Right cardiac atrium (tissue), 5 donors: ENCODE data around the gene CFAP47. TPM values are rescaled to one million over a fixed set of nuclear protein-coding genes. Genes with fewer than 3 reads are reported as not detected.
"Not testable (repeated sequence)": the region's sequence is repeated elsewhere in the genome, so short reads cannot be mapped to it uniquely, and the experiment has no call there.

Experiments used
- ATAC-seq, 2 donors: fragments of 200-7000 bp; cut with Tn5 transposase; one replicate each; pipeline versions ENCODE4 v1.8.0 to v1.9.1; 2020; ENCODE audit warnings: moderate library complexity in 2 of 2, mild to moderate bottlenecking in 1 of 2
- DNase-seq, 3 donors: peaks; one replicate each; pipeline ENCODE4 v3.0.0-alpha.2; 2020
- H3K27ac ChIP-seq: one replicate; pipeline ENCODE4 v1.5.1; 2013; ENCODE audit warnings: mild to moderate bottlenecking, low read length, control low read depth, moderate library complexity
- H3K27me3 ChIP-seq: one replicate; pipeline ENCODE4 v1.6.1; 2013; ENCODE audit not compliant: control insufficient read depth, insufficient read depth
- H3K4me1 ChIP-seq: one replicate; pipeline ENCODE4 v1.6.1; 2013; ENCODE audit warnings: low read length; ENCODE audit not compliant: control insufficient read depth, insufficient read depth
- H3K4me3 ChIP-seq: one replicate; pipeline ENCODE4 v1.5.1; 2013; ENCODE audit warnings: low read length, control low read depth
- H3K9me3 ChIP-seq: one replicate; pipeline ENCODE4 v1.6.1; 2013; ENCODE audit warnings: low read length; ENCODE audit not compliant: control insufficient read depth
- WGBS: extraction: QIAGEN DNeasy Blood & Tissue Kit; methylation state at CpG from one replicate; pipeline ENCODE4 v1.1.7; 2013; 5-methylcytosine and 5-hydroxymethylcytosine counted together
- intact Hi-C, 4 donors: fragments of 100-400 bp; cut with DNase I; formaldehyde crosslinking; loops; one replicate each; pipeline versions ENCODE4 v1.11.0 to v1.14.0; 2022 to 2023
- polyA plus RNA-seq: library from polyadenylated mRNA; stranded (reverse); fragments of 200-250 nt; gene quantifications from one replicate; pipeline ENCODE4 v1.2.3, GENCODE V29; 2013
- total RNA-seq, 4 donors: library from RNA; stranded (reverse); fragmentation: NEBNext Ultra II Directional; extraction: Animal tissue kit (Norgen Biotek cat#: 25700); gene quantifications; one replicate each; pipeline ENCODE4 v1.2.1, GENCODE V29; 2021
- donor health status: healthy with polysubstance abuse.
- donor health status: DM: no; HTN: yes; CAD: no.
- donor health status: DM: no; HTN: no; CAD: no.
- donor health status: DM: no; HTN: yes; CAD: no; lungs with severe emphysema.
- donor health status: DM: yes; HTN: yes; CAD: no.

CFAP47 gene
- total and polyA plus RNA-seq, 5 donors, result not detected

- intact Hi-C loops, H3K4me1 ChIP-seq, H3K4me3 ChIP-seq, H3K9me3 ChIP-seq, H3K27me3 ChIP-seq, DNase-seq, H3K27ac ChIP-seq, ATAC-seq: not testable (repeated sequence)
- WGBS, result 96% methylated on average over 5 of the region's 5 CpGs
Measured at GRCh38 chrX:36075009-36075408, 155.5 kb downstream of the CFAP47 start.

DNA sequence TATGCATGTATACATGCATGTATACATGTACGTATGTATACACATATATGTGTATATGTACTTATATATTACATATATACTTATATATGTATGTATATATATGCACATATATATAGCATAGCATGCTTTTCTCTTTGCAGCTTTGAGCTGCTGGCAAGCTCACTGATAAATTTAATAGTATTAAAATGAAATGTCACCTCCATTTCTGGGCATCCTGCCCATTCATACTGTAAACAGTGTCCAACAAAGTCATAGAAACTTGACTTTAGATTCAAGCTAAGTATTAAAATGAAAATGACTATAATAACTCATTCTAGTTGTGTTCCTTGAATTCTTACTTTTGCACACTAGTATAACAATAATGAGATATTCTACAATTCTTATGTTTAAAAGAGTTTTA is 163.7 kb downstream of the CFAP47 start:
- H3K4me1 ChIP-seq, result no peaks in the 10 kb centered on the region
- H3K27ac ChIP-seq, result no peak overlapping the region
- WGBS, result 77% methylated on average over 1 of the region's 1 CpG
- no peaks in the 10 kb centered on the region for H3K27me3 ChIP-seq
- no peak for ATAC-seq
- intact Hi-C loops, result no loop called here
- no peaks in the 10 kb centered on the region for H3K9me3 ChIP-seq
- DNase-seq, result no peak
- H3K4me3 ChIP-seq, result no peak overlapping the region

DNA sequence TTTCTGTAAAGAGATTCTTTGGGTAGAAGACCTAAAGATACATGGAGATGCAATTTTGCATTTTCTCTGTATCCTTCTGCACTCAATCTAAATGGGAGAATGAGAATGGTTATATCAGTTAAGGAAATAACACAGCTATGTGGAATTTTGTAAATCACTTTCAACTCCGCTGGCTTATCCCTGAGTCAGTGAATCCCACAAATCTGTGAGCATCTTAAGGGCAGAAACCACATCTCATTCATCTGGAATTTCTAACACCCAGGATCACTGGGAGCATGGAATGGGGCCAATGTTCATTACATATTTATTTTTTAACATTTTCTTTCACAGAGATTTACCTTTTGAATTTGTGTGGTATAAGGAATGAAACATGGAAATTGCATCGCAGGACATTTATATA is 167.8 kb downstream of the CFAP47 start:
- no peak for ATAC-seq
- no peak for DNase-seq
- H3K4me1 ChIP-seq, result no peaks in the 10 kb centered on the region
- H3K4me3 ChIP-seq, result no peak overlapping the region
- no peaks in the 10 kb centered on the region for H3K27me3 ChIP-seq
- H3K27ac ChIP-seq, result no peak overlapping the region
- WGBS, result 82% methylated on average over 2 of the region's 2 CpGs
- H3K9me3 ChIP-seq, result no peaks in the 10 kb centered on the region
- intact Hi-C loops, result no loop called here

- WGBS, result 95% methylated on average over 10 of the region's 10 CpGs
- H3K4me1 ChIP-seq, H3K27ac ChIP-seq, H3K4me3 ChIP-seq, ATAC-seq, intact Hi-C loops, H3K9me3 ChIP-seq, H3K27me3 ChIP-seq: not testable (repeated sequence)
- peak in 2 of 3 donors; percentile 4 to 16 for DNase-seq
Measured at GRCh38 chrX:36088939-36089338, 169.4 kb downstream of the CFAP47 start.

- intact Hi-C loops, result no loop called here
- no peak overlapping the region for H3K27ac ChIP-seq
- no peak overlapping the region for H3K4me3 ChIP-seq
- no peak for DNase-seq
- H3K27me3 ChIP-seq, result no peaks in the 10 kb centered on the region
- no peaks in the 10 kb centered on the region for H3K4me1 ChIP-seq
- 91% methylated on average over 2 of the region's 2 CpGs for WGBS
- no peaks in the 10 kb centered on the region for H3K9me3 ChIP-seq
- ATAC-seq, result no peak
Measured at GRCh38 chrX:36102425-36102824, 182.9 kb downstream of the CFAP47 start.

DNA sequence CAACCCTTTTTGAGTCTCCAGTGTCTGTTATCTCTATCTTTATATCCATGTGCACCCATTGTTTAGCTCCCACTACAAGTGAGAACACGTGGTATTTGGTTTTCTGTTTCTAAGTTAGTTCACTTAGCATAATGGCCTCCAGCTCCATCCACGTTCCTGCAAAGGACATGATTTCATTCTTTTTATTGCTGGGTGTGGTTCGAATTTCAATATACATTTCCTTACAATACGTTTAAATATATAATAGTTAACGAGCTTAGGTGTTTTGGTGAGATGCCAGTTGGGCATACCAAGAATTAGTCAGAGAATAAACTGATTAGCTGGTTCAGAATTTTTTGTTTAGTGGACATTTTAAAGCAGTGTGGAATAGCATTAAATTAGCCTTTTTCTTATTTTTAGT is 196.7 kb downstream of the CFAP47 start:
- ATAC-seq (no peak), DNase-seq (no peak)
- Histone ChIP-seq H3K27ac (no peak overlapping the region), H3K4me3 (no peak overlapping the region), H3K9me3 (no peaks in the 10 kb centered on the region), H3K27me3 (no peaks in the 10 kb centered on the region), H3K4me1 (no peaks in the 10 kb centered on the region)
- WGBS, result 63% methylated on average over 5 of the region's 5 CpGs
- intact Hi-C loops, result no loop called here

GRCh38 chrX:36159254-36159653 is 239.7 kb downstream of the CFAP47 start:
- no peak for ATAC-seq
- intact Hi-C loops, result no loop called here
- DNase-seq, result no peak
- 66% methylated on average over 7 of the region's 7 CpGs for WGBS
- Histone ChIP-seq H3K27ac (no peak overlapping the region), H3K9me3 (no peaks in the 10 kb centered on the region), H3K27me3 (no peaks in the 10 kb centered on the region), H3K4me3 (no peak overlapping the region), H3K4me1 (no peaks in the 10 kb centered on the region)

DNA sequence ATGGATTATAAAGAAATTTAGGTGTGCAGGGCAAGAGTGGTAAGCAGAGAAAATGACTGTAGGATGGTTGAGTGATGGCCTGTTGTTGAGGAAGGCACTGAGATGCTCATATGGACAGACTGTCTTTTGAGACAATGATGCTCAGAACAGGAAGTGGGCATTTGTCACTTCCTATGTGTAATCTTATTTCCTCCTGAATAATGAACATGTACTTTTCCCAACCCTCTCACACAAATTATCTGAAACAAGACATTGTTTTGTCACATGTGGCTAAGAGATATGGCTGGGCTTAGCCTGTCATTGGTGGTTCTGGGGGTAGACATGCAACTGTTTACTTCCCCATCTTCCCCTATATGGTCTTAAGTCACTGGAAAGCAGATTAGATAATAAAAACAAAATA is 240.5 kb downstream of the CFAP47 start:
- Histone ChIP-seq H3K4me1 (no peaks in the 10 kb centered on the region), H3K27me3 (no peaks in the 10 kb centered on the region), H3K9me3 (no peaks in the 10 kb centered on the region), H3K4me3 (no peak overlapping the region), H3K27ac (no peak overlapping the region)
- DNase-seq (no peak), ATAC-seq (no peak)
- intact Hi-C loops, result no loop called here

GRCh38 chrX:36198575-36198974 is 279.0 kb downstream of the CFAP47 start:
- Histone ChIP-seq H3K4me3 (no peak overlapping the region), H3K4me1 (no peaks in the 10 kb centered on the region), H3K27ac (no peak overlapping the region), H3K27me3 (no peaks in the 10 kb centered on the region), H3K9me3 (no peaks in the 10 kb centered on the region)
- no peak for ATAC-seq
- DNase-seq, result no peak
- intact Hi-C loops, result no loop called here

- H3K4me3 ChIP-seq, result no peak overlapping the region
- ATAC-seq, result no peak
- intact Hi-C loops, result no loop called here
Measured at GRCh38 chrX:36199928-36200327, 280.4 kb downstream of the CFAP47 start.

DNA sequence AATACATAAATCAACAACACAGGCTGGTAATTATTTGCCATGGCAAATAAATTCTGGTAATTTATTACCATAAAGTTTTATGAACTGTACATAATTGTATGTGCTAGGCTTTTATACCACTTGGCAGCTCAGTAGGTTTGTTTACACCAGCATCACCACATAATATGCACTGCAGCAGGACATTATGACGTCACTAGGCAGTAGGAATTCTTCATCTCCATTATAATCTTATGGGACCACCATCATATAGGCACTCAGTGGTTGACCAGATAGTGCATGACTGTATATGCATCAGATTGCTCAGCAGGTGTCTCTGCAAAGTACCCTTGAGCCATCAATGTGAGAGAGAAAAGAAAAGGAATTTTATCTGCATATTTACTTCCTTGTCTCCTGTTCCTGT is 295.4 kb downstream of the CFAP47 start:
- intact Hi-C loops, result no loop called here
- WGBS, result 74% methylated on average over 1 of the region's 1 CpG
- ATAC-seq, result no peak

More at GRCh38 chrX:36199928-36200327, 280.4 kb downstream of the CFAP47 start:
- H3K9me3 ChIP-seq, result no peaks in the 10 kb centered on the region
- no peak overlapping the region for H3K27ac ChIP-seq
- no peaks in the 10 kb centered on the region for H3K4me1 ChIP-seq
- no peak for DNase-seq
- no peaks in the 10 kb centered on the region for H3K27me3 ChIP-seq

DNA sequence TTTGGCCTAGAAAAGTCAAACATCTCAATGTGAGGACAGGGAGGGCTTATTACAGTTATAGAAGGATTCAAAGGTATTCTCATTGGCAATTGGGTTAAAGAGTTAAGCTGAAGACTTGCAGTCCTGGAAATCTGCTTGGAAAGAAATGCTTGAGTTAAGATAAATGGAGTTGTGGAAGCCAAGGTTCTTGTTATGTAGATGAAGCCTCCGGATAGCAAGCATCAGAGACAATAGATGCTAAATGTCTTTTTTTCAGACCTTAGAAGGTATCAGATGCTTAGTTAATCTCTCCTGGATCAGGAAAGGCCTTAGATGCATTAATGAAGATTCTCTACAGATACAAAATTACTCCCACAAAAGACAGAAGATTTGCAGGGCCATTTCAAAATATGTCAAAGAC is 299.3 kb downstream of the CFAP47 start:
- ATAC-seq, result no peak
- Histone ChIP-seq H3K27me3 (no peaks in the 10 kb centered on the region), H3K9me3 (no peaks in the 10 kb centered on the region), H3K4me1 (no peaks in the 10 kb centered on the region), H3K4me3 (no peak overlapping the region), H3K27ac (no peak overlapping the region)
- WGBS, result 43% methylated on average over 1 of the region's 1 CpG
- DNase-seq, result no peak
- intact Hi-C loops, result no loop called here

More for the DNA sequence above, 295.4 kb downstream of the CFAP47 start:
- Histone ChIP-seq H3K27ac (no peak overlapping the region), H3K9me3 (no peaks in the 10 kb centered on the region), H3K4me1 (no peaks in the 10 kb centered on the region), H3K27me3 (no peaks in the 10 kb centered on the region), H3K4me3 (no peak overlapping the region)
- no peak for DNase-seq
